NCI-H345 (cell line): Measurements from ENCODE around the gene TNFRSF12A.

Experiments
- DNase-seq: peaks from one replicate; lab custom pipeline; 2025; lab: John Stamatoyannopoulos, UW

TNFRSF12A gene

DNA sequence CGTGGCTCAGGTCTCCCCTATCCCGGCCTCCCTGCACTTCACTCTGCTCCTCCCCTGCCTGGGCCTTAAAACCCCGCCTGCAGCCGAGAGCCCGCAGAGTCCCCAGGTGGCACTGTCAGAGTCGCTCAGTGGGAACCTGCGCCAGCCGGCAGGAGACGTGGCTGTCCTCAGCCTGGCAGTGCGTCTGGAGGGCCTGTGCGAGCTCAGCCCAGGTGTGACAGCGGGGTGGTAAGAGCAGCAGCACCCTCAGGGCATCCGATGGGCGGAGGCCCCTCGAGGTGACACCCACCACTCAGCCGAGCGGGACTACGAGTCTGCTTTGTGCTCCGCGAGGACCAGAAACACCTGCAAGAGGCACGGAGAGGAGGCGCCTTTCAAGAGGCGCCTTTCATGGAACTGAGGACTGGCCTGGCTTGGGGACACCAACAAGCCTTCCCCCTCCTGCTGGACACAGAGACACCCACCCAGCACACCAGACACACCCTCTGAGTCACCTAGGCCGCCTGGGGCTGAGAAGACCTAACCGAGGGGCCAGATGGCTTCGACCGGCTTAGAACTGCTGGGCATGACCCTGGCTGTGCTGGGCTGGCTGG, 7.2 kb upstream of the TNFRSF12A start, which contains the start of gene CLDN9:
Gene CLDN9, plus strand, starts transcription at position 96 of the 593 bp plus-strand sequence. Its CDS starts 440 bp downstream, at position 536.
- peak; percentile 96 for DNase-seq

DNA sequence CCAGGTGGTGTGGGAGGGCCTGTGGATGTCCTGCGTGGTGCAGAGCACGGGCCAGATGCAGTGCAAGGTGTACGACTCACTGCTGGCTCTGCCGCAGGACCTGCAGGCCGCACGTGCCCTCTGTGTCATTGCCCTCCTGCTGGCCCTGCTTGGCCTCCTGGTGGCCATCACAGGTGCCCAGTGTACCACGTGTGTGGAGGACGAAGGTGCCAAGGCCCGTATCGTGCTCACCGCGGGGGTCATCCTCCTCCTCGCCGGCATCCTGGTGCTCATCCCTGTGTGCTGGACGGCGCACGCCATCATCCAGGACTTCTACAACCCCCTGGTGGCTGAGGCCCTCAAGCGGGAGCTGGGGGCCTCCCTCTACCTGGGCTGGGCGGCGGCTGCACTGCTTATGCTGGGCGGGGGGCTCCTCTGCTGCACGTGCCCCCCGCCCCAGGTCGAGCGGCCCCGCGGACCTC, 6.6 kb upstream of the TNFRSF12A start:
- no peak for DNase-seq

DNA sequence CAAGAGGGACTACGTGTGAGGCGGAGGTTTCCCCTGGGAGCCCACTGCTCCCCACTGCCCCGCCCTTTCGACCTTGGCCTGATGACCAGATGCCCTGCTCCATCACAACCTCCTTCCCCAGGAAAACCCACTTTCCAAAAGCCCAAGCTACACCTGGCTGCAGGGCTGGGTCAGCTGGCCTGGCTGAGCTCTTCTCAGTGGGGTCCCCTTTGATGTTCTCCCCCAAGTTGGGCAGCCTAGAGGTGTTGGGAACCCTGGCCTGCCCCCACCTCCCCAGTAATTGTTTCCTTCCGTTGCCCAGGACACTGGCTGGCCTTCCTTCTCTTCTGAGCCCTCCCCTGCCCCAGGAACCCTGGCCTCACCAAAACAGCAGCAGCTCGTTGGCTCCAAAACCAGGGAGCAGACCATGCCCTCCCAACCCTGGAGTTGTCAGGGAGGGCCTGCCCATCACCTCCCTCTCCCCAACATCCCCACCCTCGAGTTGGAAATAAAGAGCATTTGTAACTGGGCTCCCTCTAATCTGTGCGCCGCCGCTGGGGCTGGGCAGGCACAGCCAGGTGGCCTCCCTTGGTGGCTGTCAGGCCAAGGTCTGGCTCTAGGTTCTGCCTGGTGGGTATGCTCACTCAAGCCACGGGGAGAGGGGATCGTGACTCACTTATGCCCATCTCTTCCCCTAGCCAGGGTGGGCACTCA, 6.0 kb upstream of the TNFRSF12A start:
- DNase-seq, result no peak

DNA sequence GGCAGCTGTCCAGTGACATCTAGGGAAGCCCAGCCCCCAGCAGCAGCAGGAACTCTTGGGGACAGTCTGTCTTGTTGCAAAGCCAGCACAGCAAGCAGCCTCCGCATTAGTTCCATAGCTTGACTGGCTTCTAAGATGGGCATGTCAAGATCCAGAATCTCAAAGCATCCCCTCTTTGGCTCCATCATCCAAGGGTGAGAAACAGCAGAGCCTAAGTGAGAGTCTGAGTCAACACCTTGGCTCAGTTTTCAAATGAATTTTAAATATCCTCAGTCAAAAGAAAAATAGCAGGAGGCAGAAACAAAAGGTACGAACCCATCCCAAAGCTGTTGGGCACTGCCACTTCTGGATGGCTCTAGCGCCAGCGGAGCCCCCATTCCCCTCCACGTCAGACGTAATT, 5.2 kb upstream of the TNFRSF12A start:
- DNase-seq, result no peak

DNA sequence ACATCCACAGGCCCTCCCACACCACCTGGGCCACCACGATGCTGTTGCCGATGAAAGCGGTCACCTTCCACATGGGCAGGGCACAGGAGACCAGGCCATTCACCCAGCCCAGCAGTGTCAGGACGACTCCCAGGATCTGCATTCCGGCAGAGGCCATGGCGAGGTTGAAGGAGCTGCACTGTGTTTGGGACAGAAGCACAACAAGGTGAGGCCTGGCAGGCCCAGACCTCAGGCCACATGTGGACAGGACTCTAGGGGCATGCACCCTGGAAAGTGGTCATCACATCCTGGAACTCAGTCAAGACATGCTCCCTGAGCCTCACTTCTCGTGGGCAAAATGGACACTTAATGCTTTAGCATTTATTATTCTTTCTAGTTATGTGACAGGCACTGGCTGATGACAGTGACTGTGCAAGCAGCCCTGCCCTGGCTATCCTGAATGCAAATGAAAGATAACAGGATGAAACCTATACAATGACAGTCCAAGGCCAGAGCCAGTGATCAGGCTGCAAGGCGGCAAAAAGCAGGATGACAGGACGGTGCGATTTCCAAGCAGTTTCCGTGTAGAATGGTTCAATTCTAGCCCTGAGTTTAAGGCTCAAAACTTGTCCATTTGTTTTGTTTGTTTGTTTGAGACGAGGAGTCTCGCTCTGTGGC, 4.2 kb upstream of the TNFRSF12A start:
- no peak for DNase-seq

DNA sequence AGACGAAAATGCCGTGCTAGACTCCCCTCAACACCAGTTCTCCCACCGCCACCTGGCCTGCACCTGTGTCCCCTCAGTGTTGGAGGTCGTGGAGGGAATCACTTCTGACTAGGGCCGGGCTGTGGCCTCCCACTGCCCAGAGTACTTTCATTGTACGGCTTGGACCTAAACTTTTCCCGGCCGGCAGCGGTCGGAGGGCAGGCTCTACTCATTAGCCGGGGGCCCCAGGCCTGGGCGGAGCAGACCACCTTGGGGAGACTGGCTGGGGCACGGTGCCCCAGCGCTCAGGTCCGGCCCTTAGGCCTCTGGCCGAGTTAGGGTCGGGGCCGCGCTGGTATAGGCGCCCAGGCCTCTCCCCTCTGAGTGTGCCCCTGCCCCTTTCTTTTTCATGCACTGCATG, 2.8 kb upstream of the TNFRSF12A start:
- no peak for DNase-seq

DNA sequence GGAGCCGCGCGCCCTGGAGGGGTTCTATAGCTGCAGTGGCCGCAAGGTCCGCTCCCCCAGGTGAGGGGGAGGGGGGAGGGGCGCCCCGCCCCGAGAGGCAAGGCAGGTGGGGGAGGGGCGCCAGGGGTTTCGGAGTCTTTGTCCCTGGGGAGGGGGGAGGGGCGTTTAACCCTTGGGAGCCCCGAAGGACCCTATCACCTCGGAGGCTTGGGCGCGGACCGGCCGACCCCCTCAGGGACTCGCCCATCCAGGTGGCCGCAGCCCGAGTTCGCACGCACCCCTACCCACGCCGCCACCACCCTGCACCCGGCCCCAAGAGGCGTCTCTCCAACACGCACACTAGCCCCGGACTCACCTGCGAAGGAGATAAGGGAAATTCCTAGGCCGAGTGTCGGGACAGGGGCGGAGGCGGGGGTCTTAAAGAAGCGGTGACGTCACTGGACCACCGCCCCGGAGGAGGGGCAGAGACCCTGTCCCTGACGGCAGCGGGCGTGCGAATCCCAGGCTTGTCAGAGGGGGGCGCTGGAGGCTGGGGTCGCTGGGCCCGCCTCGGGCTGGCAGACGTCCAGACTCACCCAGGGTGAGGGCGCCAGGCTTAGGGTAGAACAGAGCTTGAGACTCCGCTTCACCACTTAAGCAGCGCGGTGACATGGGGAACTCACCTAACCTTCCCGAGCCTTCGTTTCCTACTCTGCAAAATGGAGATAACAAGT, 2.2 kb upstream of the TNFRSF12A start, which contains the start of gene CLDN6:
Gene CLDN6, minus strand, starts transcription at position 390 of the 713 bp plus-strand sequence. CDS start 2,162 bp downstream, outside the sequence.
- peak; percentile 11 for DNase-seq

DNA sequence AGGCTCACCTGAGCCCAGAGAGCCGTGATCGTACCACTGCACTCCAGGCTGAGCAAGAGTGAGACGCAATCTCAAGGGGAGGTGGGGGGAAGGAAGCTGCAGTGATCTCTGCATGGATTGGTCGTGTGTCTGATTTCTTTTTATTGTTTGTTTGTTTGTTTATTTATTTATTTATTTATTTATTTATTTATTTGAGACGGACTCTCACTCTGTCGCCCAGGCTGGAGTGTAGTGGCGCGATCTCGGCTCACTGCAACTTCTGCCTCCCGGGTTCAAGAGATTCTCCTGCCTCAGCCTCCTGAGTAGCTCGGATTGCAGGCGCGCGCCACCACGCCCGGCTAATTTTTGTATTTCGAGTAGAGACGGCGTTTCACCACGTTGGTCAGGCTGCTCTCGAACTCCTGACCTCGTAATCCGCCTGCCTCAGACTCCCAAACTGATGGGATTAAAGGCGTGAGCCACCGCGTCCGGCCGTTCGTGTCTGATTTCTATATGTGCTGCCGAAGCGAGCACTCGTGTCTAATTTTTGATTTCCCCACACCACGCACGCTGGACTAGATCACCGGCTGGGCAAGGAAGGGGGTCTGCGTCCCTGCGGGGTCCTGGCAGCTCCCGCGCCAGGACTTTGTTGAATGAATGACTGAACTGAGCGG, 448 bp upstream of the TNFRSF12A start:
- no peak for DNase-seq

DNA sequence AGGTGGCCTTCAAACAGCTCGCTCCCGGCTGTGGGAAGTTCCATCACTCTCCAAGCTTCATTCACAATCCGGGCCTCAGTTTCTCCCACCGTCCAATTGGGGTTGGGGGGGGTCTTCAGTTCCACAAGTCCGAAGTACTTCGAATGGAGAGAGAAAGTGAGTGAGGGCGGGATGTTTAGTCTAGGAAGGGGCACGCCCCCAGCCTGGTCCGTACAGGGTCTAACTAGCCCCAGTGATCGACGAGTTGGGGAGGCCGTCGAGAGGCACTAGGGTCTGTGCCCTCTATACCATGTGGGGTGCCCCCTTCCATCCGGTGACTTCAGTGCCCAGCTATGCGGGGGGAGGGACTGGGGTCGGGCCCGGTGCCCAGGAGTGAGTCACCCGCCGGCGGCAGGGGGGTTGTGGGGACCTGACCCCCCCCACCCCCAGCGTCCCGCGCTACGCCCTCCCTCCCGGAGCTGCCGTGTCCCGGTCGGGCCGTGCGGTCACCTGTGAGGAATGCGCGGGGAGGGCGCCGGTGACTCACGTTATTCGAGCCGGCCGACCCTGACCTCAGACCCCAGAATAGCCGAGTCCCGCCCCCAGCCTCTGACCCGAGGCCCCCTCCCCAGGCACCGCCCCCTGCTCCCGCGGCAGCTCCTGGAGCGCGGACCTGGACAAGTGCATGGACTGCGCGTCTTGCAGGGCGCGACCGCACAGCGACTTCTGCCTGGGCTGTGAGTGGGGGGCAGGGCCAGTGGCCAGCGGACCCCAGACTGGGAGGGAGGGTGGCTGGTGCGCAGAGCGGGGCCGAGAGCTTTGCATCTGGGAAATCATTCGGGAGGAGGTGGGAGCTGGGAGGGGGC, 658 bp downstream of the TNFRSF12A start:
- DNase-seq, result peak; percentile 68

DNA sequence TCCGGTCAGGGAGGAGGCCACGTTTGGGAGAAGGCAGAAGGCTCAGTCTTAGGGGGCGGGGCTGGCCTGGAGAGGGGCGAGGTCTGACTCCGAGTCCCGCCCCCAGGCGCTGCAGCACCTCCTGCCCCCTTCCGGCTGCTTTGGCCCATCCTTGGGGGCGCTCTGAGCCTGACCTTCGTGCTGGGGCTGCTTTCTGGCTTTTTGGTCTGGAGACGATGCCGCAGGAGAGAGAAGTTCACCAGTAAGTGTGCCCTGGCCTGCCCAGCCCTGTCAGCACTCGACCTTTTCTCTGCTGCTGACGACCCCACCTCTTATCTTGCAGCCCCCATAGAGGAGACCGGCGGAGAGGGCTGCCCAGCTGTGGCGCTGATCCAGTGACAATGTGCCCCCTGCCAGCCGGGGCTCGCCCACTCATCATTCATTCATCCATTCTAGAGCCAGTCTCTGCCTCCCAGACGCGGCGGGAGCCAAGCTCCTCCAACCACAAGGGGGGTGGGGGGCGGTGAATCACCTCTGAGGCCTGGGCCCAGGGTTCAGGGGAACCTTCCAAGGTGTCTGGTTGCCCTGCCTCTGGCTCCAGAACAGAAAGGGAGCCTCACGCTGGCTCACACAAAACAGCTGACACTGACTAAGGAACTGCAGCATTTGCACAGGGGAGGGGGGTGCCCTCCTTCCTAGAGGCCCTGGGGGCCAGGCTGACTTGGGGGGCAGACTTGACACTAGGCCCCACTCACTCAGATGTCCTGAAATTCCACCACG, 1.5 kb downstream of the TNFRSF12A start:
- peak; percentile 70 for DNase-seq

DNA sequence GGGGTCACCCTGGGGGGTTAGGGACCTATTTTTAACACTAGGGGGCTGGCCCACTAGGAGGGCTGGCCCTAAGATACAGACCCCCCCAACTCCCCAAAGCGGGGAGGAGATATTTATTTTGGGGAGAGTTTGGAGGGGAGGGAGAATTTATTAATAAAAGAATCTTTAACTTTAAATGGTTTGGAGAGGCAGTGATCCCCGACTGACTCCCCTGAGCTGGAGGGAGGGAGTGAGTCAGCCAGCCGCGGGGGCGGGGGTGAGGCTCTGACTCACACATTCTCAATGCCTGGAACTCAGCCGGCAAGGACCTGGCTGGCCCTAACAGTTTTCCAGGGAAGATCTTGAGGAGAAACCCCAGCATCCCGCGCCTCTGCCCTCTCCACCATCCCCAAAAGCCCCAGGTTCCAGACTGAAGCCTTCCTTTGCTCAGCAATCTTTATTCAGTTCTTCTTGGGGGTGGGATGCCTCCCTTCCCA, 2.1 kb downstream of the TNFRSF12A start:
- peak; percentile 40 for DNase-seq

DNA sequence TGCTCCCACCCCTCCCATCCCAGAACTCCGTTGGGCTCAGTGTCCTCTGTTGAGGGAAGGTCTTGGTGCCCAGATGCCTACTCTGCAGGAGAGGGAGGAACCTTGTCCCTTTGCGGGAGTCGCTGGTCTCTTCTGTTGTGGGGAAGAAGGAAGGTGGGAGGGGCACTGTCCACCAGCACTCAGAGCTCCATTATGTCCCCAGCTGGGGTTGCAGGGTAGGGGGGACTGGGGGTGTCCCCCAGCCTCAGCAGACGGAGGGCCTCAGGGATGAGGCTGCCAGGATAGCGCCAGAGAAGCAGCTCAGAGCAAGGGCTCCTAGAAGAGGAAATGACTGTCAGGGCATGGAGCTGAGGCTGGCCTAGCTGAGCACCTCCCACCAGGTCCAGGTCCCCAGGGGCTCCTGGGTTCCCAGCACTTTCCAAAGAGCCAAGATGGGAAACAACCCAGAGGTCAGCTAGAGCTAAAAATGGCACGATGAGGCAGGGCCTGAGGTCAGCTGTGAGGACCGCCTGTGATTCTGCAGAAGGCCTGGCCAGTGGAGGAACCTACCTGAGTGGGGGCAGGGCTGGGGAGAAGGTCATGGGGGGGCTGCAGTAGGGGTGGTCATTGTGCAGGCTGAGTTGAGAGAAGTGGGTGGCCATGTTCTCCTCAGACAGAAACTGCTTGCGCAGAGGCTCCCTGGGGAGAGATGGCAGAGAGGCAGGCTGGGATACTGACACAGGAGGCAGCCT, 2.7 kb downstream of the TNFRSF12A start:
- DNase-seq, result peak; percentile 43

DNA sequence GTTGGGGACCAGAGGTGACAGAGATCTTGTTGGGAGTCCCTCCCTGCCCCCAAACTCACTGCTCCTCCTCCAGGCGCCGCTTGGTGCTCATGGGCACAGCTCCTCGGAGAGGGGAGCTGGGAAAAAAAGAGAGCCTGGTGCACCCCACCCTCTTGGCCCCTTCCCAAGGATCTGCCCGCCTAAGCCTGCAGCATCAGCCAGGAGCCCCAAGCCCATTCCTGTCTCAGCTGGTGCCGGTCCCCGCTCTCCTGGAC, 3.2 kb downstream of the TNFRSF12A start:
- DNase-seq, result peak; percentile 59

DNA sequence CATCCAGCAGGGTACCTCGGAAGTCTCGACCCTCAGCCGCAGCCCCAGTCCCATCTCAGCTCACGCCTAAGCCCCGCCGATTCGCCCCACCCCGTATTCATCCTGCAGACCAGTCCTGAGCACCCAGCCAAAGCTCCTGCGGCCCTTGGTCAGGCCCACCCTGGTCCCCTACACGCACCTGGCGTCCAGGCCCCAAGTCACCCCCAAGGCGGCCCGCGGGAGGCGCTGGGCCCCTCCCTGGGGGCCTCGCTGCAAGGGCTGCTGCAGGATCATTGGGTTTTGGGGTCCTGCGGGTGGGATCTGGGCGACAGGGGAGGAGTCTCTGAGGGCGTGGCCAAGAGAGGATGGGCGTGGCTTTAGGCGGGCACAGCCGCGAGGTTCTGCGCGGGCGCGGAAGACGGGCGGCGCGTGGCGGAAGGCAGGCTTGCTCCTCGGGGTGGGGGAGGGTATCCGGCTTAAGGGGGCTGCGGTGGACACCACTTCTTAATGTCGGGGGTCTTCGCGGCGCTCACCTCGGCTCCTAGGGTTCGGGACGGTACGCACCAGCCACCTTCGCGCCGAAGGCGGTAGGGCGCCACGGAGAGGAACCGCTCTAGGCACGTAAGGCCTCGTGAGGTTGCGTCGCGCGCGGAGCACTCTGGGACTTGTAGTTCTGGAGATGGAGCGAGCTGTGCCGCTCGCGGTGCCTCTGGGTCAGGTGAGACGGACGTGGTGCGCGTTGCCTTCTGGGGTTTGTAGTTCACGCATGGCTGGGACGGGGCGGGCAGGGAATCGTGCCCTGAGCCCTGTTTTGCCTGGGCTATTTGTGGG, 3.7 kb downstream of the TNFRSF12A start, which contains the start of the genes HCFC1R1 and THOC6:
Gene HCFC1R1, minus strand, starts transcription at position 274 of the 810 bp plus-strand sequence. Its CDS starts 1 bp downstream, at position 273.
Gene THOC6, plus strand, starts transcription at position 367 of the 810 bp plus-strand sequence. Its CDS starts 292 bp downstream, at position 659.
- DNase-seq, result peak; percentile 99

DNA sequence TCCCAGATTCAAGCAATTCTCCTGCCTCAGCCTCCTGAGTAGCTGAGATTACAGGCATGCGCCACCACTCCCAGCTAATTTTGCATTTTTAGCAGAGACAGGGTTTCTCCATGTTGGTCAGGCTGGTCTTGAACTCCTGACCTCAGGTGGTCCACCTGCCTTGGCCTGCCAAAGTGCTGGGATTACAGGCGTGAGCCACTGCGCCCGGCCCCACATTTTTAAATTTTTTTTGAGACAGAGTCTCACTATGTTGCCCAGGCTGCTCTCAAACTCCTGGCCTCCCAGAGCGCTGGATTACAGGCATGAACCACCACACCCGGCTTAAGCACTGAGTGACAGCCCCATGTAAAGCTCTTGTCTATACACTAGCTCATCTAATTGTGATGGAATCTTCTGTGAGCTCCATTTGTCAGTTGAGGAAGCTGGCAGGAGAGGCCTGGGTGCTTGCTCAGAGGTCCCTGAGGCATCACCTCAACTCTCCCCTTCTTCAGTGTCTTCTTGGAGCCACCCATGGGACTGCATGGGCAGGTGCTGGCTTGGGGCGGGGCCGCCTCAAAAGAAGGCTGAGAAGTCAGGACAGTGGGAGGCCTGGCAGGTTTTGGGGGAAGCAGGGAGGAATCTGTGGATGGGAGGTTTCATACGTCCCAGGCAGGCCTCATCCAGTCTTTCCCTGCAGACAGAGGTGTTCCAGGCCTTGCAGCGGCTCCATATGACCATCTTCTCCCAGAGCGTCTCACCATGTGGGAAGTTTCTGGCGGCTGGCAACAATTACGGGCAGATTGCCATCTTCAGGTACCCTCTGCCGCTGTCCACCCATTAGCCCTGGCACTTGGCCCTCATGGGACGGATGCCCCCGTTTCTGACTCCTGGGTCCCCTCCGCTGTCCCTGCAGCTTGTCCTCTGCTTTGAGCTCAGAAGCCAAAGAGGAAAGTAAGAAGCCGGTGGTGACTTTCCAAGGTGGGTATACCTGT, 5.1 kb downstream of the TNFRSF12A start:
- no peak for DNase-seq

DNA sequence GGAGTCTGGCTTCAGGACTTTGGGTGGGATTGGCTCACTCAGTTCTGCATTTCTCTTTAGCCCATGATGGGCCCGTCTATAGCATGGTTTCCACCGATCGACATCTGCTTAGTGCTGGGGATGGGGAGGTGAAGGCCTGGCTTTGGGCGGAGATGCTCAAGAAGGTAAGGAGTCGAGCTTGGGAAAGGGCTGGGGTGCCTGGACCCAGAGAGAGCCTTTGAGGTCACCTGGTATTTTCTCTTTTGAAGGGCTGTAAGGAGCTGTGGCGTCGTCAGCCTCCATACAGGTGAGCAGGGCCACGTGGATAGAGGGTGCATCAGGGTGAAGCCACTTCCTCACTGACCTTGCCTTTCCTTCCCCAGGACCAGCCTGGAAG, 5.8 kb downstream of the TNFRSF12A start:
- DNase-seq, result no peak
